ENCODE data around the gene SLC38A10.
A peak's percentile ranks its signal among the peaks of the same experiment; 100 is the strongest.

Gene SLC38A10

DNA sequence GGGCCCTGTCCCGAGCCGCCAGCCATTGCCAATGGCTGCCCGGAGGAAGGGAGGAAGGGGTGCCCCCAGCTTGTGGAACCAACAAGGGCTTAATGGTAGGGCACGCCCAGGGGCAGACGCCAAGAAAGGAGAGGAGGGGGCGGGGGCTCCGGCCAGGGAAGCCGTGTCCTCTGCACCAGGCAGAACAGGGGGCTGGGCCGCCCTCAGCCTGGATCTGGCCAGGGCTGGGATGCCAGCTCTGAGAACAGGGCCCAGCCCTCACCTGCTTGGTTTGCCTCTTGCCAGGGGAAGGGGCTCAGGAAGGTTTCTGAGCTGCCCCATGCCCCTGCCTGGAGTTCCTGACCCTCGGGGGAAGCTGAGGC is 35.8 kb upstream of the SLC38A10 start:
- no peak for DNase-seq

DNA sequence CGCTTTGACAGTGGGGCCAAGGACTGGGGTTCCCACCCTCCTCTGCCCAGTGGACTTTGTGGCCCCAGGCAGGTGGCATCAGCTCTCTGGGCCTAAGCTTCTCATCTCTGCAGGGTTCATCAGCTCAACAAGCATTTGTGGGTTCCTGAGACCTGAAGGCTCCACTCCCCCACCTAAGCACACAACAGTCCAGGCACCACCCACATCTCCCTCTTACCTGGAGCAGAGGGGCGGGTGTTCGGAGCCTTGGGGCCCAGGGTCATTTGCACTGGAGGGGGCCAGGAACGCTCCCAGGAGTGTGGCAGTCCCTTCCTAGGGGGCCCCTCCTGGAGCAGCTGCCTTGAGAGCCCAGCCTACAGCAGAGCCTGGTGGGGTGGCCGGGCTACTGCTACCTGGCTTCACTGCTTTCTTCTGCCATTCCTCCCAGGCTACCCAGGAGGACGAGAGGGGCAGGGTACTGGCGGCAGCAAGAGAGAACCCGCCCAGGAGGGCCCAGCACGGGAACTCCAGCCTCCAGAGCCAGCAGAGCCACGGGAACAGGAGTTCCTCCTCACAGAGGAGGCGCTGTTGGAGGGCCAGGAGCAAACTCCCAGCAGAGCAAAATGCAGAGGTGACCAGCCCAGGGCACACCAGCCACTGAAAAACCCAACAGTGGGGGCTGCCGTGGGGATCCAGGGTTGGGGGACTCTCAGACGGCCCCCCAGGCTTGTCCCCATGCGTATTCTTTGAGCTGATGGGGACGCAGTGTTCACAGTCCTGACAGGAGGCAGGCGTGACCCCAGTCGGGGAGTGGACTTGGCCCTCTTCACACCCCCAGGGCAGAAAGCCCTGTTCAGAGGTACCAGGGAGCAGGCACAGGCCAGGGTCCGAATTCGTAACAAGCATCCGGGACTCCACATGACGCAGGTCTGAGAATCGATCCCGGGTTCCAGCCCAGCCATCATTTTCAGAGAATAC is 35.1 kb upstream of the SLC38A10 start:
- no peak for DNase-seq

DNA sequence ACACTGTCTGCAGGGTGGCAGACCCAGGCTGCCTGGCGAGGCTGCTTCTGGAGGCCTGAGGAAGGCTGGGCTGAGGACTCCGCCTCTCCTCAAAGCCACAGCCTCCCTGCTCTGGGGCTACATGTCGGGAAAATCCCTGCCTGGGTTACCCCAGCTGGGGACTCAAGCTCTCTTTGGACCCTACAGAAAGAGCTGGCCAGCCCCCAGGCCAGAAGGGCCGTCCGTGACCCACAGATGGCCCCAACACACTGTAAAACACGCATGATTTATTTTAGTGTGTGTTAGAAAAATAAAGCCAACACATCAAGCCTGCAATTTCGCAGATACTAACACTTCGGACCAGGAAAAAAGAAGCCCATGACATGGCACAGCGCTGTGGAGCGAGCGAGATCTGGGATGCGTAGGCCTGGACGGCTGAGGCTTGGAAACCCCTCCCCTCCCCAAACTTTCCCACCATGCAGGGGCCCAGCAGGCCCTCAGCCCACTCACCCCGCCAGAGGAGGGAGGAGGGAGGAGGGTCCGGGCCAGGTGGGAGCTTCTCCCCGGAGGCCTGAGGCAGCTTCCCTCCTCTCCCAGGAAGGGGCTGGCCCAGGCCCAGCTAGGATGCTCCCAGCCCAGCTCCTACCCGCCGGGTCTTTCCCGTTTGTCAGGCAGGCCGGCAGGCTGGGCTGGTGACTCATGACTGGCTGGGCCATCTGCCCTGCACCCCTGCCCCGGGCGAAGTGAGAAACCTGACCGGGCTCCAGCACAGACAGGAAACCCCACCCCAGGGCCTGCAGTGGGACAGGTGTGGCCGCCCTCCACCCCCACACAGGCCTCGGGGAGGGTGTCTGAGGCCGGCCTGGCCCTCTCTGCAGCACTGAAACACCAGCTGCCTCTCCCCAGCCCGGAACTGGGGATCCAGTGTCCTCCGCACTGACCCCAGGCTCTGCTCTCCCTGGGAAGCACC is 34.1 kb upstream of the SLC38A10 start:
- DNase-seq = no peak

DNA sequence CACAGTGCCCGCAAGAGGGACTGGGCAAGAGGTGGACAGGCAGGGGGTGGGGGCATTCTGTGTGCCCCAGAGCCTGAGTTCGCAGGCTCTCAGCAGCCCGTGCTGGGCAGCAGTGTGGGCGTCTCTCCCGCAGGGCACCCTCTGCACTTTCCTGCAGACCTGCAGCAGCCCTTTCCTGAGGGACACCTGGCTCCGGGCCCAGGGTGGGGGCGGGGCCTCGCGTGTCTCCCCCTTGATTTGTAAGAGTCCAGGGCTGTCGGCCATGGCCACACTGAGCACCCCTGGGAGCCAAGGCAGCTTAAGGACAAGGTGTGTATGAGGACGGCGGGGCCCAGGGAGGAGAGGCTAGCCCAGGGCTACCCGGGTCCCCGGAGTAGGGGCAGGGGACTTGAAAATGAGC is 33.4 kb upstream of the SLC38A10 start:
- DNase-seq = no peak

DNA sequence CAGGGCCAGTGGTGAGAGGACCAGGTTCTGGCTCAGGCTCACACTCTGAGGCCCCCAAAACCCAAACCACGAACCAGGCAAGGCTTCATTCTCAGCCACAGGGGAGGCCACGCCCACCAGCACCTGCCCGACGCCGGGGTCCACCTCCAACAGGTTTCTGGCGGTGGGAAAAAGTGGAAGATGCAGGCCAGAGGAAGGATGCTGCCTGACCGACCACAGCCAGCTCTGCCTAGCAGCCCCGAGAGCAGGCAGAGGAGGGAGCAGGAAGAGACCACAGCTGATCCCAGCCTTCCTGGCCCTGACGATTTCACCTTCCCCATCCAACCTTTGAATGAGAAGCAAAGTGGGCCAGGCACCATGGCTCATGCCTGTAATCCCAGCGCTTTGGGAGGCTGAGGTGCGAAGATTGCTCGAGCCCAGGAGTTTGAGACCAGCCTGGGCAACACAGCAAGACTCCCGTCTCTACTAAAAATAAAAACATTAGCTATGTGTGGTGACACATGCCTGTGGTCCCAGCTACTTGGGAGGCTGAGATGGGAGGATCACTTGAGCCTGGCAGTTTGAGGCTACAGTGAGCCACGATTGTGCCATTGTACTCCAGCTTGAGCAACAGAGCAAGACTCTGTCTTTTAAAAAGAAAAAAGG is 30.7 kb upstream of the SLC38A10 start:
- no peak for DNase-seq

DNA sequence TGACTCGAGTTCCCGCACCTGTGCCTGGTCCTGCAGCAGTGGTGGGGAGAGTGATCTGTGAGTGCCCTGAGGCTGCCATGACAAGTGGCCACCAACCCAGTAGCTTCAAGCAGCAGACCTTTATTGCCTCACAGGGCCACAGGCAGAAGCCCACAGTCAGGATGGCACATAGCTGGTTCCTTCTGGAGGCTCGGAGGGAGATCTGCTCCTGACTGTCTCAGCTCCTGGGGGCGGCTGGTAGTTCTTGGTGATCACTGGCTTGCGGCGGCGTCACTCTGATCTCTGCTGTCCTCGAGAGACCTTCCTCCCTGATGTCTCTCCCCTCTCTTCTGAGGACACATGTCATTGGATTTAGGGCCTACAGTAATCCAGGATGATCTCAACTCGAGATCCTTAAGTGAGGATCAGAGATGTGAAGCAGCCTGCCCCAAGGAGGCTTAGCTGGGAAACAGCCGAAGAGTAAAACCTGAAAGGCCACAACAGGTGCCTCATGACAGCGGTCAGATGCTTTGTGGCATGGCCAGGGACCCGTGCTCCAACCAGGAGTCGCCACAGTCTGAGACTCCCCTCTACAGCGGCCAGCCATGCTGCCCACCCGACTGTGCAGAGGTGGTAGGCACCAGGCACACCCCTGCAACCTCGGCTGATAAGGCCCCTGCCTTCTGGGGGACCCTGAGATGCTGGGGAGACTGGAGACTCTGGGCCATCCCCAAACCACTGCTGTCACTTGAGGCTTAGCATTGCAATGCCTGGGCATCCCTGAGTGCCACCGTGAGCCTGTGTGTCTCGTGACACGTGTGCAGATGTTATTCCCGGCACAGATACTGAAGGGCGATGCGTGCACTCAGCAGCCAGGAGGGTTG is 30.0 kb upstream of the SLC38A10 start:
- DNase-seq = no peak

DNA sequence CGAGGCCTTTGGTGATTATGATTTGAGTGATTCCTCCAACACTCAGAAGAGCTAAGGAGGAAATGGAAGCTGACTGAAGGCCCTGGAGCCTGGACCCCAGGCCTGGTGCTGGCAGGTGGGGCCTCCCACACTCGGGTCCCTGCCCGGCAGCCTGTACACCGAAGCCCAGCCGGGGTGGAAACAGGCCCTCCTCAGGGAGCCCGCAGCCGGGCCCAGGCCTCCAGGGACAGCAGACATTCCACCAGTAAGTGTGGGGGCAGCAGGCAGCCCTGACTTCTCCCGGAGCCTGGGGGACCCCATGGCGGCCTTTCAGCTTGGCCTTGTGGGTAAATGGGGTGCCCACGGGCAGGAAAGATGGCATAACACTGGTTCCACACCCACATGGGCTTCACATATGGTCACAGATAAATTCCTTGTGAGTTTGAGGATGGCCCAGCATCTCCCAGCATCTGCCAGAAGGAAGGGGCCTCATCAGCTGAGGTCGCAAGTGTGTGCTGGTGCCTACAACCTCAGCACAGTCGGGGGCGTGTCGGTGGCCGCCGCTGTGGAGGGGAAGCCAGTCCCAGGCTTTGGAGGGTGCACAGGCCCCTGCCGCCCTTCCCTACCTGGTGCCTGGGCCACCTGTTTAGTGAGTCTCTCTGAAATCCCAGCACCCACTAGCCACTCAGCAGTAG is 29.2 kb upstream of the SLC38A10 start:
- no peak for DNase-seq

DNA sequence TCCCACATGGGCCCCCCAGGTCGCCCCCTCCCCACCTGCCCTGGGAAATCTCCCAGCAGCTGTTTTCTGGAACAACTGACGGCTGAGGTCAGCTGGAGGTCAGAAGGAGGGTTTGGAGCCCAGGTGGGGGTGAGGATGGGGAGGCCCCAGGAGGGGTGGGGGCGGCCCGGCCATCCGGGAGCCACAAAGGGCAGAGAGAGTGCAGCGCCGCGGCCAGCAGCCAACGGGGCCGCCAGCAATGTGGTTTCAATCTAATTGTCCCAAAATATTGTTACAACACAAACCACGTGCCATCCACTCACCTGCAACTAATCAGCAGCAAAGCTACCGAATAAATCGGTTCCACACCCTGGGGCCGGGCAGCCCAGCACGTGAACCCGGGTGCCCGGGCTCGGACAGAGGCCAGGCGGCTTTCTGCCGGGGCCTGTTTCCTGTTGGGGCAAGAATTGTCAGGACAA is 28.3 kb upstream of the SLC38A10 start:
- no peak for DNase-seq

DNA sequence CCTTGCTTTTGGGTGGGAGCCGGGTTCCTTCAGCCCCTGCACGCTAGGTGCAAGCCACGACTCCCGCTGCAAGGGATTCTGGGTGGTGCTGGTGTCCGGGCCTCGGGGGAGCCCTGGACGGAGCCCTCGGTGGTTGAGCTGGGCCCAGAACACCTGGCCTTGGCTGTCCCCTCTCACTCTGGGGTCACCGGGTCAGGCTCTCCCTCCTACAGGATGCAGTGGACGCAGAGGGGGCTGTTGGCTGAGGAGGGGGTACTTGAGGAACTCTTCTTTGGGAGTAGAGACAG is 27.9 kb upstream of the SLC38A10 start:
- no peak for DNase-seq

DNA sequence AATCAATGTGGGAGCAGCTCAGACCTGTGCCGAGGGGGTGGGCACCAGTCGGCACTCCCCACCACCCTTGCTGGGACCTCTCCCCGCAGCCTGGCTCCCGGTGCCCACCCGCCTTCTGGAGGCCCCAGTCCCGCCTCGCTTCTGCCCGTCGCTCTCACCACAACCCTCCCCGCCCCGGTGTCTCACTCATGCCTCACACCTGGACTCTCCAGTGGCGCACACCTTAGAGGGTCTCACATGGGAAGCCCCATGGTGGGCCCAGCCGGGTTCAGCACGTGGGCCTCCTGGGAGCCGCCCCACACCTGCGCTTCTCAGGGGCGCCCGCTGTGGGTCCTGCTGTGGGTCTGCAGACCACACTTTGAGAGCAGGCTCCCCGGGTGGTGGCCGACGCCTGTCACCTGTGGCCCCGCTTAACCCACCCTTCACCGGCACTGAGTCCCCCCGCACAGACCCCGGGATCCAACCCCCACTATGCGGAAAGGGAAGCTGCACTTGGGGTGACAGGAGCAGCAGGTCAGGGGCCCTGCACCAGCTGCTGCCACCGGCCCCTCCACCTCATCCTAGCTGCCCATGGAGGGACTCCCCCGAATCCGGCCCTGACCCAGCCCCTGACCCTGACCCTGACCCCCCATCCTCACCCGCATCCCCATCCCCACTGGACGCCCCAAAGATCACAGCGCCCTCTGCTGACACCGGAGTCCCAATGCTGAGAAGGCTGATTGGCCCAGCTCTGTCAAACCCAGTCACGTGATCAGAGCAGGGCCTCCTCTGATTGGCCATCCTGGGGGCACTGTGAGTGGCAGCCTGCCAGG is 27.4 kb upstream of the SLC38A10 start:
- peak; percentile 10 for DNase-seq

DNA sequence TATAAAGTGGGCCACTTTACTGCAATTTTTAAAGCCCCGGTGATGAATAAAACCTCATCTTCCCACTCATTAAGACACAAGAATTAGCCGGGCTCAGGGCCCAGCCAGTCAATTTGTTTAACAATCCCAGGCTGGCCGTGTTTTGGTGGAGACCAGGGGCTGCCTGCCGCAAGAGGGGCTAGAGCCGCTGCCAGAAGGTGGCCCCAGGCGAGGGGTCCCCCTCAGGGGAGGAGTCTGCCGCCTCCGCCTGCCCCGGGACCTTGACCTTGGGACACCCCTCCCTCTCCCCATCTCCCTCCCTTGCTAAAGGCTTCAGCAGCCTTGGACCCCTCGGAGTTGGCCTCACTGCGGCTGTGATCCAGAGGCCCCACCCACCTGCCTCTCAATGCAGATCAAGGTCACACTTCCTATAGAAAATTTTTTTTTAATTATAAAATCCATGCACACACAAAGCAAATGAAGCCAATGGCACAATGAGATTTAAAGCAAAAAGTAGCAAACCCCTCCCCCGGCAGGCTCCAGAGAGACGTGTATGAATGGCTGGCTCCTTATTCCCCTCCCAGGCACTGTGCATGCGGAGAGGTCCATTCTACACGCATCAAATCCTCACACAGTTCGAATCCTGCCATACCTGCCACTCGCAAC is 23.0 kb upstream of the SLC38A10 start:
- no peak for DNase-seq

DNA sequence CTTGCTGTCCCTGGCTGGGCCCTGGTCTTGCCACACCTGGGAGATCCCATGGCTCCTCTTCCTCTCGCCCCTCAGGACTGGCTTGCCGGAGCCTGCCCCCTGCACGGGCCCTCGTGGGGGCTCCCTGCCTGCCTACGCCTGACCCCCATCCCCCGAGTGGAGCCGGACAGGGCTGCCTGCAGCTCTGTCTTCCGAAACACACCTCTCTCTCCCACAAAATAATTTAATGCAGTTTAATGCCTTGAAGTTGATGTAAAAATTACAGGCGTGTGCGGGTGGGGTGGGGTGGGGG is 22.4 kb upstream of the SLC38A10 start:
- DNase-seq = no peak

DNA sequence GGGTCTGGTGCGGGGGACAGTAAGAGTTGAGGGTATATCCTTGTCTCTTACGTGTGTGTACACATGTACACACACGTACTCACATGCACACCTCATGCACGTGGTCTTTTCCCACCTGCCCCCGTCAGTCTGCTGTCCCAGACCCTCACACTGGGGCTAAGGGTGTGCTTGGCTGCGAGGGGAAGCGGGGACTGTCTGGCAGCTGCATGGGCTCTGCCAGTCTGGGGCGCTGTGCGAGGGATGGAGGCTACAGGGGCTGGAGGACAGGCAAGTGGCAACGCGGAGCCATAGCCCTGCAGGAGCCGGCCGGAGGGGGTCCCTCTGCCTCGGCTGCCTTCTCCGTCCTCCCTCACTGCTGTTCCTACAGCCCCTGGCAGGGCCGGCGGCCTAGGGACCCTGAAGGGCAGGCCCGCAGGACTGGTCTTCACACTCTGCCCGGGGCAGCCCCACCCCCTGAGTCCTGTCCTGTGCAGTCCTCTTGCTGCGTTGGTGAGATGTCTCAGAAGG is 20.8 kb upstream of the SLC38A10 start:
- DNase-seq = no peak

DNA sequence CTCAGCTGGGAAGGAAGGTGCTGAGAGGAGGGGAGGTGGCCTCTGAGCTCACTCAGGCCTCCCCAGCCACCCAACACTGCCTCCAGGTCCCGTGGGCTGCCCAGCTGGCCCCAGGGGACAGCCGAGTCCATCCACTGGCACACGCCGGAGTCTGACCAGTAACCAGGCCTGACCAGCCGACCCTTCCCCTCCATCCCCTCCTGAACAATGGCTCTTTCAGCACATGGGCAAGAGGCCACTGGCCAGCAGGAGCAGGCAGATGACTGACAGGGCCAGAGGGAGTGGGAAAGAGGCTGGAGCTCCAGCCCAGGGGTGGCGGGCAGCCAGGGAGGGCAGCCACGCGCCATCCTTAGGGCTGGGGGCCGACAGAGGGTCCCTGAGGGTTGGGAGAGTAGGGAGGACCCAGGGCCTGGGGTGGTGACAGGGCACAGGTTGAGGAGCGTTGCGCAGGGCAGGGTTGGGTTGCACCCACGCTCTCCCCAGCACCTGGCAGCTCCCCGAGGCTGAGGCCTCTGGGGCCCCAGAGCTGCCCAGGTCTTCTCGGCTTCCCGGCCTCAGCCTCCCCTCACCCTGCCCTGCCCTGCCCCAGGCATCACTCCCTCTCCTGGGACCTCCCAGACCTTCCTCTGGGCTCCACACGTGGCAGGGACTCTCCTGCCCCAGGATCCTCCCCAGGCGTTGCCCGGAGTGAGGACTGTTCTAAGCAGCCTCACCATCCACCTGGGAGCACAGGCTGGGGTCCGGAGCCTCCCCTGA is 20.2 kb upstream of the SLC38A10 start:
- no peak for DNase-seq

DNA sequence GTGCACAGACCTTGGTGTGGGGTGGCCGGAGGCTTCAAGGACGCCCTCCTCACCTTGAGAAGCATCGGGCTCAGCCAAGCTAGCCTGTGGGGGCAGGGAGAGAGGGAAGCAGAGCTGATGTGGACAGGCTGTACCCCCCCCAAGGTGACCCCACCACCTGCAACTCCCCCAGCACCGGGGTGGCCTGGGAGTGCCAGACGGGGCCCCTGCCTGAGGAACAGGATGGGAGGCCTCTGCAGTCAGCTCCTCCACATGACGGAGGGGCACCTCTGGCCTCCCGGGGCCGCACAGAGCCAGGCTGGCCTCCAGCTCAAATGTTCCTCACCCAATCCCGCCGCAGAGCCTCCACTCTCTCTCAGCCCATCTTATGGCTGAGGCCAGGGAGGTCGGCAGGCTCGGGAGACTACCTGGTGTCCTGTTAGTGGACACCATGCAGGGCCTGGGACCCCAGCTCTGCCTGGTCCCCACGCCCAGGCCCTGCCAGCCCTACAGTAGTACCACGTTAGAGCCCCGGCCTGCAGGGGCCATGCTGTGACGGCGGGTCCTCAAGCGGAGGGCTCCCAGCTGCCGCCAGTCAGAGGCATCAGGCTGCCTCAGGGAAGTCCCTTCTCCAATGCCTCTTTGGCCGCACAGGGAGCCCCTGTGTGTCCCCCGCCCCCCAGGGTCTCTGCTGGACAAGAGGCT is 19.4 kb upstream of the SLC38A10 start:
- DNase-seq = no peak

DNA sequence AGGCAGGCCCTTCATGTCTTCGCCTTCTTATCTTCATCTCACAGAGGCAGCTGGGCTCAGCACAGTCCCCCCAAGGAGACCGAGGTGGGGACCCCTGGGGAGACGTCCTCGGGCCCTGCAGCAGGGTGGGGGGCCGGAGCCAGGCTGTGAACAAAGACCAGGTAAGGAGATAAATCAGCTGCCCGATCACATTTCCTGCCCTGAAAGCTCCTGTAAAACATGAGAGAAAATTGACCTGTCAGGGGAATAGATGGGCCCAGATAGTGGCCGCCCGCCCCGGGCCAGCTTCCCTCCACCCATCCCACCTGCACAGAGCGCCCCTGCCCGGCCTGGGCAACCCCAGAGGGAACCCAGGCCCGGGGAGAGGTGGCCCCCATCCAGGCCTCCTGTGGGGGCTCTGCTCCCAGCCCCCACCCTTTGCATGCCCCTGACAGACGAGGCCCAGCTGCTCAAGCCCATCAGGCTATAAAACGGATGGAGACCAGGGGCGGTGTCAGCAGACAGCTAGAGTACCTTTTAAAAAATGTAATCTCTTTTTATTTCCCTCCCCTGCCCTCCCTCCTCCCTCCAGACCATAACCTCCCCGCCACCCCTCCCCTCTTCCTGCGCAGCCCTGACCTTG is 18.8 kb upstream of the SLC38A10 start:
- DNase-seq = no peak

DNA sequence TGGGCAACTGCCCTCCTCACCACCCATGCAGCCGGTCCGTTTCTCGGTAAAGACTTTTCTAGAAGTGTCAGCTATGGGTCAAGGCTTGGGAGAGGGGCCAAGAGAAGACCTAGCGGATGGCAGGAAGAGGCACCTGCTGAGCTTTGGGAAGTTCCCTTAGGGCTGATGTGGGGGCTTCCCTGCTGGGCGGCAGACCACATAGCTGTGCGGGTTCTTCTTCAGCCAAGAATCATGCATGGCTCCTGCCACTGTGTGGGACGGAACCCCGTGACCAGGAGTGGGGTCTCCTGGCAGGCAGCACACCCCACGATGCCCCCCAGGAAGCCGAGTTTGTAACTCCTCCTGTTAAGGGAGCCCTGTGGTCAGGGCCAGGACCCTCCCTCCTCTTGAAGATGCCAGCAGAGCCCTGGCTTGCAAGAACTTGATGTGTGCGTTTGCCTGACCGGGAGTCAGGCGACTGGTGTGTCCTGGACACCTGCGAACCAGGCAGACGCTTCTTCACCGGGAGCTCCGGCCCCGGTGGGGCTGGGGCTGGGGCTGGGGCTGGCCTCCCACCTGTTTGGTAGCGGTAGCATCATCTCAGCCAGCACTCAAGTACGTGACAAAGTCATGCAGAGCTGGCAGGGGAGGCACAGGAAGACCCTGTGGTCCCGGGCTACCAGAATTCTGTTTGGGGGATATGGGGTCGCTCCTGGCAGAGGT is 17.7 kb upstream of the SLC38A10 start:
- no peak for DNase-seq

DNA sequence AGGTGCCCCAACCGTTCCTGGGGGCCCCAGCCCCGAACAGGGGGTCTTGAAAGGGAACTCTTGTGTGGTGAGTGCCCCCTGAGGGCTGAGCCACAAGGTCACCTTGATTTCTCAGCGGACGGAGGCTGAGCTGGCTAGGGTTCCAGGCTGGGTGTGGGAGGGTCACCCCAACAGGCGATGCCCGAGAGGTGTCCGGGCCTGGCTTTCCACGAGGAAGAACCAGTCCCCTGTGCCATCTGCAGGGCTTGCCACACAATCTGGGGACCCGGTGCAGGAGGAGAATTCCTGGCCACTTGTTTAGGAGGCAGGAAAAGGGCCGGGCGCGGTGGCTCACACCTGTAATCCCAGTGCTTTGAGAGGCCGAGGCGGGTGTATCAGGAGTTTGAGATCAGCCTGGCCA is 16.8 kb upstream of the SLC38A10 start:
- no peak for DNase-seq
